ENCODE data around the gene NUMBL.

GRCh38 chr19:40688987-40689338 lies 1.5 kb downstream of the NUMBL start:
- TF ChIP-seq, protein P1, sequence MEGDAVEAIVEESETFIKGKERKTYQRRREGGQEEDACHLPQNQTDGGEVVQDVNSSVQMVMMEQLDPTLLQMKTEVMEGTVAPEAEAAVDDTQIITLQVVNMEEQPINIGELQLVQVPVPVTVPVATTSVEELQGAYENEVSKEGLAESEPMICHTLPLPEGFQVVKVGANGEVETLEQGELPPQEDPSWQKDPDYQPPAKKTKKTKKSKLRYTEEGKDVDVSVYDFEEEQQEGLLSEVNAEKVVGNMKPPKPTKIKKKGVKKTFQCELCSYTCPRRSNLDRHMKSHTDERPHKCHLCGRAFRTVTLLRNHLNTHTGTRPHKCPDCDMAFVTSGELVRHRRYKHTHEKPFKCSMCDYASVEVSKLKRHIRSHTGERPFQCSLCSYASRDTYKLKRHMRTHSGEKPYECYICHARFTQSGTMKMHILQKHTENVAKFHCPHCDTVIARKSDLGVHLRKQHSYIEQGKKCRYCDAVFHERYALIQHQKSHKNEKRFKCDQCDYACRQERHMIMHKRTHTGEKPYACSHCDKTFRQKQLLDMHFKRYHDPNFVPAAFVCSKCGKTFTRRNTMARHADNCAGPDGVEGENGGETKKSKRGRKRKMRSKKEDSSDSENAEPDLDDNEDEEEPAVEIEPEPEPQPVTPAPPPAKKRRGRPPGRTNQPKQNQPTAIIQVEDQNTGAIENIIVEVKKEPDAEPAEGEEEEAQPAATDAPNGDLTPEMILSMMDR (IDR thresholded peaks at IDR 0.05; ENCODE audit: control extremely low read depth in 1 of 3, insufficient read depth in 1 of 3, low read depth in 1 of 3, low read length in 3 of 3), result no peak
- TF ChIP-seq, protein P2, sequence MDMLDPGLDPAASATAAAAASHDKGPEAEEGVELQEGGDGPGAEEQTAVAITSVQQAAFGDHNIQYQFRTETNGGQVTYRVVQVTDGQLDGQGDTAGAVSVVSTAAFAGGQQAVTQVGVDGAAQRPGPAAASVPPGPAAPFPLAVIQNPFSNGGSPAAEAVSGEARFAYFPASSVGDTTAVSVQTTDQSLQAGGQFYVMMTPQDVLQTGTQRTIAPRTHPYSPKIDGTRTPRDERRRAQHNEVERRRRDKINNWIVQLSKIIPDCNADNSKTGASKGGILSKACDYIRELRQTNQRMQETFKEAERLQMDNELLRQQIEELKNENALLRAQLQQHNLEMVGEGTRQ (IDR thresholded peaks at IDR 0.05; ENCODE audit: low read length), result no peak
- no peak for TF ChIP-seq POLR2A (IDR thresholded peaks at IDR 0.05; ENCODE audit: control extremely low read depth in 1 of 2, low read depth in 2 of 2, low read length in 2 of 2)
- TF ChIP-seq YY1 (IDR thresholded peaks at IDR 0.05; ENCODE audit: low read depth, low read length), result no peak
- no peak for TF ChIP-seq TAF1 (IDR thresholded peaks at IDR 0.05; ENCODE audit: low read depth, low read length)
- no peak for TF ChIP-seq CEBPB (IDR thresholded peaks at IDR 0.05; ENCODE audit: low read depth, low read length)
- no peak for TF ChIP-seq CREB1 (IDR thresholded peaks at IDR 0.05)
- TF ChIP-seq SUZ12 (IDR thresholded peaks at IDR 0.05; ENCODE audit: low read length), result no peak
